OCI-LY7 (cell line): ENCODE data around the gene MKNK2. TPM values are rescaled to one million over a fixed set of nuclear protein-coding genes. Genes with fewer than 3 reads are reported as not detected.

Experiments
- BruUV-seq: library from RNA; stranded (reverse); fragments of 400-500 nt; replicated peaks from 2 replicates; lab custom pipeline; 2021; lab: Mats Ljungman, UMichigan
- CTCF ChIA-PET: fragments of 300-600 bp; sonication (Branson Sonifier 250); formaldehyde crosslinking; loops from one replicate; lab custom pipeline; 2022; ENCODE audit warnings: antibody characterized with exemption; ENCODE audit not compliant: unreplicated experiment; lab: Charles Lee
- POLR2A ChIA-PET: fragments of 300-600 bp; sonication (Branson Sonifier 250); formaldehyde crosslinking; loops from one replicate; lab custom pipeline; 2022; ENCODE audit warnings: antibody characterized with exemption; lab: Charles Lee
- DNase-seq: peaks from one replicate; pipeline ENCODE4 v3.0.0-alpha.2; 2015; ENCODE audit warnings: low spot score
- H2AFZ ChIP-seq: fragments of 200-600 bp; sonication (generic), shearing (Covaris generic); 2 replicates; pipeline ENCODE4 v1.6.1; 2014; ENCODE audit warnings: mild to moderate bottlenecking, antibody characterized with exemption, low read length, moderate library complexity
- H3K27ac ChIP-seq: fragments of 200-600 bp; sonication (generic); 2 replicates; pipeline ENCODE4 v1.5.1; 2014; ENCODE audit warnings: mixed run types, low read depth, mild to moderate bottlenecking, moderate library complexity, low read length, inconsistent platforms; ENCODE audit not compliant: poor library complexity, severe bottlenecking
- H3K36me3 ChIP-seq: fragments of 200-600 bp; sonication (generic); 2 replicates; pipeline ENCODE4 v1.6.1; 2014; ENCODE audit warnings: mild to moderate bottlenecking, antibody characterized with exemption, low read length, moderate library complexity, mixed read lengths; ENCODE audit not compliant: insufficient read depth
- H3K4me1 ChIP-seq: fragments of 200-600 bp; sonication (generic); 2 replicates; pipeline ENCODE4 v1.5.1; 2014; ENCODE audit warnings: mild to moderate bottlenecking, low read length; ENCODE audit not compliant: insufficient read depth, poor library complexity, severe bottlenecking
- H3K4me2 ChIP-seq: fragments of 200-600 bp; sonication (generic); 2 replicates; pipeline ENCODE4 v1.6.1; 2014; ENCODE audit warnings: mild to moderate bottlenecking, low read length
- H3K4me3 ChIP-seq: fragments of 200-600 bp; sonication (generic); 2 replicates; pipeline ENCODE4 v1.5.1; 2014; ENCODE audit warnings: mild to moderate bottlenecking, low read depth, low read length; ENCODE audit not compliant: poor library complexity, severe bottlenecking
- H3K79me2 ChIP-seq: fragments of 200-600 bp; sonication (generic); 2 replicates; pipeline ENCODE4 v1.6.1; 2016; ENCODE audit warnings: low read depth, mild to moderate bottlenecking, low read length, moderate library complexity, mixed read lengths; ENCODE audit not compliant: insufficient read depth
- H3K9me2 ChIP-seq: fragments of 200-600 bp; sonication (generic); 2 replicates; pipeline ENCODE4 v1.6.1; 2016; ENCODE audit warnings: mild to moderate bottlenecking, low read length, mixed read lengths; ENCODE audit not compliant: insufficient read depth
- H3K9me3 ChIP-seq: fragments of 200-600 bp; sonication (generic); 2 replicates; pipeline ENCODE4 v1.6.1; 2014; ENCODE audit warnings: mild to moderate bottlenecking, mixed run types, low read length, mixed read lengths
- H4K20me1 ChIP-seq: fragments of 200-600 bp; sonication (generic); 2 replicates; pipeline ENCODE4 v1.6.1; 2014; ENCODE audit warnings: mild to moderate bottlenecking, antibody characterized with exemption, low read length, moderate library complexity, mixed read lengths; ENCODE audit not compliant: insufficient read depth
- EZH2phosphoT487 ChIP-seq: fragments of 200-600 bp; sonication (generic); IDR thresholded peaks from 2 replicates; pipeline ENCODE4 v1.6.1; 2018; ENCODE audit warnings: low read depth, borderline replicate concordance, mild to moderate bottlenecking, mixed run types, antibody characterized with exemption, low read length, moderate library complexity, mixed read lengths
- intact Hi-C: fragments of 100-400 bp; cut with micrococcal nuclease; formaldehyde crosslinking; loops from one replicate; pipeline ENCODE4 v1.10.0; 2022; ENCODE audit not compliant: unreplicated experiment
- total RNA-seq, 2 experiments: library from RNA; depleted of rRNA in 1 of 2; stranded (reverse); fragments of >200 nt in 1 of 2; shearing (Covaris generic) in 1 of 2; gene quantifications; 2 replicates each; pipeline ENCODE4 v1.2.3, GENCODE V29; 2014 to 2022
- TF ChIP-seq, protein P1 (sequence below): fragments of 200-600 bp; sonication (generic); conservative IDR thresholded peaks from 2 replicates; pipeline ENCODE4 v1.5.1; 2014; ENCODE audit warnings: mild to moderate bottlenecking, antibody characterized with exemption, low read length, moderate library complexity, mixed read lengths

MKNK2 gene
- total RNA-seq, 2 experiments from 2014 or later = 115 to 225 TPM

DNA sequence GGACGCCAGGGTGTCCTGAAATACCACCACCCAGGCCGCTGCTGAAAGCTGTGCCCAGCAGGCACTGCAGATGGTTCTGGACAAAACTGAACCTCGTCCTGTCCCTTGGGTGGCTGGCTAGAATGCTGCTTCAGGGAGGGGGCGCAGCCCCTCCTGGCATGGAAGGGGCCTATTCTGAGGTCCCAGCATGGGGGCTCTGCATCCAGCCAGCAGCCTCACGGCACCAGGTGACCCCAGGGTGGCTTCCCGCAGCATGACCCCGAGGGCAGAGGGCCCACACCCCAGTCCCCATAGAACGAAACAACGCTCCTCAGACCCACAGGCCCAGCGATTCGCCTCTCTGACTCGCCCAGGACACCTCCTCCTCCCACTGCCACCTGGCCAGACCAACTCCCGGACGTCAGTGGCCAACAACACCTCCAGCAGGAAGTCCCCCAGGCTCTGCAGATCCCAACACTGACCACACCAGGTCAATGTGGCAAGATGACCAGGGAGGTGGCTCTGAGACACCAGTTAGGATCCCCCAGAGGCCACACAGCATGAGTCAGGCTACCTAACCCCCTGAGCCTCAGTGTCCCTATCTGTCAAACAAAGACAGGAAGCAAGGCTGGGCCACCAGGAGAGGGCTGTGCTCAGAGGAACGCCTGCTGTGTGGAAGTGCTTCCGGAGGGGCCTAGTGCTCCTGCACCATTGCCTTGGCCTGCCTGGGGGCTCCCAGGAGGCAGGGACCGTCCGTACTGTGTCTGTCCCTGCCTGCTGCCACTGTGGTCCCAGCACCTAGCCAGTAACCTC lies 6.1 kb downstream of the MKNK2 start:
- ChIA-PET CTCF (no interaction called here), POLR2A (no interaction called here)
- Histone ChIP-seq H3K79me2 (peaks cover 25% of the 10 kb centered on the region), H3K4me3 (no peak overlapping the region), H4K20me1 (0 out of 2 replicates have a peak, but pooled peaks cover 6% of the 10 kb centered on the region), H3K9me2 (no peaks in the 10 kb centered on the region), H3K27ac (peak overlapping the region; percentile 68), H3K4me2 (no peak overlapping the region), H3K36me3 (peaks cover 79% of the 10 kb centered on the region), H2AFZ (no peak overlapping the region), H3K4me1 (peaks cover 58% of the 10 kb centered on the region), H3K9me3 (no peaks in the 10 kb centered on the region)
- BruUV-seq = no TSS peak
- intact Hi-C loops = no loop called here
- DNase-seq = no peak
- no peak for TF ChIP-seq EZH2phosphoT487
- TF ChIP-seq, protein P1, sequence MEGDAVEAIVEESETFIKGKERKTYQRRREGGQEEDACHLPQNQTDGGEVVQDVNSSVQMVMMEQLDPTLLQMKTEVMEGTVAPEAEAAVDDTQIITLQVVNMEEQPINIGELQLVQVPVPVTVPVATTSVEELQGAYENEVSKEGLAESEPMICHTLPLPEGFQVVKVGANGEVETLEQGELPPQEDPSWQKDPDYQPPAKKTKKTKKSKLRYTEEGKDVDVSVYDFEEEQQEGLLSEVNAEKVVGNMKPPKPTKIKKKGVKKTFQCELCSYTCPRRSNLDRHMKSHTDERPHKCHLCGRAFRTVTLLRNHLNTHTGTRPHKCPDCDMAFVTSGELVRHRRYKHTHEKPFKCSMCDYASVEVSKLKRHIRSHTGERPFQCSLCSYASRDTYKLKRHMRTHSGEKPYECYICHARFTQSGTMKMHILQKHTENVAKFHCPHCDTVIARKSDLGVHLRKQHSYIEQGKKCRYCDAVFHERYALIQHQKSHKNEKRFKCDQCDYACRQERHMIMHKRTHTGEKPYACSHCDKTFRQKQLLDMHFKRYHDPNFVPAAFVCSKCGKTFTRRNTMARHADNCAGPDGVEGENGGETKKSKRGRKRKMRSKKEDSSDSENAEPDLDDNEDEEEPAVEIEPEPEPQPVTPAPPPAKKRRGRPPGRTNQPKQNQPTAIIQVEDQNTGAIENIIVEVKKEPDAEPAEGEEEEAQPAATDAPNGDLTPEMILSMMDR = no peak

DNA sequence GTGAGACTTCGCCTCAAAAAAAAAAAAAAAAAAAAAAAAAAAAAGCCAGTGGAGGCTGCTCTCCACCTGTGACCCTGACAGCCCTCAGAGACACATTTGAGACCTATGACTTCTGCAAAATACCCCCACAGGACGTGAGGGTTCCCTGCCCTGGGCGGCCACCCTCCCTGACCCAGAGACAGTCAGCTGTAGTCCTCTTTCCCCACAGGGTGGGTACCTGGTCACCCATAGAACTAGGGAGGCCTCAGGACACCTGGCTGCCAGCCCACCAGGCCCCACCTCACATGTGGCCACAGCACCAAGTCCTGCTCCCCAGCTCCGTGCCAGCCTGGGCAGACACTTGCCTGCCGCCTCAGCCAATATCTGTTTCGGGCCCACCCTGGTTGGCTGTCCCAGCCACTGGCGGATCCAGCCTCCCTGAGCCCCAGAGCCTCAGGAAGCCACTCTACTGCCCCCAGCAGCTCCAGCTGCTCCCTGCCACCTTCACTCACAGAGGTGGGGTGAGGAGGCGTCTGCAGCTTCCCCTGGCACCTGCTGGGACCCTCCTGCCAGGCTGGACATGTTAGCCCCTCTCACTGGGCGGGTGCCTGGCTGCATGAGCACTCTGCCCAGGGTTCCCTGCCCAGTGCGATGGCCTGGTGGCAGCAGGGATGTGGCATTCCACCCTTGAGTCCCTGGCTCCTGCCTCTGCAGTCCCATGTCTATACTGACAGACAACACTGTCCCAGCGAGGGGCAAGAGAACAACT lies 6.9 kb downstream of the MKNK2 start:
- no peak overlapping the region for H2AFZ ChIP-seq
- DNase-seq = peak; percentile 46
- H3K79me2 ChIP-seq = peaks cover 17% of the 10 kb centered on the region
- H4K20me1 ChIP-seq = no peaks in the 10 kb centered on the region
- intact Hi-C loops = no loop called here
- peaks cover 85% of the 10 kb centered on the region for H3K36me3 ChIP-seq
- no TSS peak for BruUV-seq
- CTCF ChIA-PET = no interaction called here
- no peaks in the 10 kb centered on the region for H3K9me3 ChIP-seq
- no peaks in the 10 kb centered on the region for H3K9me2 ChIP-seq
- peaks cover 51% of the 10 kb centered on the region for H3K4me1 ChIP-seq
- POLR2A ChIA-PET = interaction anchor here (0.6 kb wide), 1 partner anchor 162 kb away, joined by 3 read pairs; no protein-coding TSS in a partner anchor
- TF ChIP-seq, protein P1 = no peak; the same call in 1 of the 2 replicates
- TF ChIP-seq EZH2phosphoT487 = no peak
- peak overlapping the region; percentile 8; the same call in 1 of the 2 replicates for H3K4me2 ChIP-seq
- peak overlapping the region; percentile 68 for H3K27ac ChIP-seq
- H3K4me3 ChIP-seq = no peak overlapping the region
